OCI-LY7 (cell line): ENCODE measurements around the gene SIK3. TPM values are rescaled to one million over a fixed set of nuclear protein-coding genes. Genes with fewer than 3 reads are reported as not detected.
A peak's percentile ranks its signal among the peaks of the same experiment; 100 is the strongest.

Experiments used
- BruUV-seq: library from RNA; stranded (reverse); fragments of 400-500 nt; replicated peaks from 2 replicates; lab custom pipeline; 2021; lab: Mats Ljungman, UMichigan
- CTCF ChIA-PET: fragments of 300-600 bp; sonication (Branson Sonifier 250); formaldehyde crosslinking; loops from one replicate; lab custom pipeline; 2022; ENCODE audit warnings: antibody characterized with exemption; ENCODE audit not compliant: unreplicated experiment; lab: Charles Lee
- POLR2A ChIA-PET: fragments of 300-600 bp; sonication (Branson Sonifier 250); formaldehyde crosslinking; loops from one replicate; lab custom pipeline; 2022; ENCODE audit warnings: antibody characterized with exemption; lab: Charles Lee
- DNase-seq: peaks from one replicate; pipeline ENCODE4 v3.0.0-alpha.2; 2015; ENCODE audit warnings: low spot score
- H2AFZ ChIP-seq: fragments of 200-600 bp; sonication (generic), shearing (Covaris generic); 2 replicates; pipeline ENCODE4 v1.6.1; 2014; ENCODE audit warnings: mild to moderate bottlenecking, antibody characterized with exemption, low read length, moderate library complexity
- H3K27ac ChIP-seq: fragments of 200-600 bp; sonication (generic); 2 replicates; pipeline ENCODE4 v1.5.1; 2014; ENCODE audit warnings: mixed run types, low read depth, mild to moderate bottlenecking, moderate library complexity, low read length, inconsistent platforms; ENCODE audit not compliant: poor library complexity, severe bottlenecking
- H3K36me3 ChIP-seq: fragments of 200-600 bp; sonication (generic); 2 replicates; pipeline ENCODE4 v1.6.1; 2014; ENCODE audit warnings: mild to moderate bottlenecking, antibody characterized with exemption, low read length, moderate library complexity, mixed read lengths; ENCODE audit not compliant: insufficient read depth
- H3K4me1 ChIP-seq: fragments of 200-600 bp; sonication (generic); 2 replicates; pipeline ENCODE4 v1.5.1; 2014; ENCODE audit warnings: mild to moderate bottlenecking, low read length; ENCODE audit not compliant: insufficient read depth, poor library complexity, severe bottlenecking
- H3K4me2 ChIP-seq: fragments of 200-600 bp; sonication (generic); 2 replicates; pipeline ENCODE4 v1.6.1; 2014; ENCODE audit warnings: mild to moderate bottlenecking, low read length
- H3K4me3 ChIP-seq: fragments of 200-600 bp; sonication (generic); 2 replicates; pipeline ENCODE4 v1.5.1; 2014; ENCODE audit warnings: mild to moderate bottlenecking, low read depth, low read length; ENCODE audit not compliant: poor library complexity, severe bottlenecking
- H3K79me2 ChIP-seq: fragments of 200-600 bp; sonication (generic); 2 replicates; pipeline ENCODE4 v1.6.1; 2016; ENCODE audit warnings: low read depth, mild to moderate bottlenecking, low read length, moderate library complexity, mixed read lengths; ENCODE audit not compliant: insufficient read depth
- H3K9me2 ChIP-seq: fragments of 200-600 bp; sonication (generic); 2 replicates; pipeline ENCODE4 v1.6.1; 2016; ENCODE audit warnings: mild to moderate bottlenecking, low read length, mixed read lengths; ENCODE audit not compliant: insufficient read depth
- H3K9me3 ChIP-seq: fragments of 200-600 bp; sonication (generic); 2 replicates; pipeline ENCODE4 v1.6.1; 2014; ENCODE audit warnings: mild to moderate bottlenecking, mixed run types, low read length, mixed read lengths
- H4K20me1 ChIP-seq: fragments of 200-600 bp; sonication (generic); 2 replicates; pipeline ENCODE4 v1.6.1; 2014; ENCODE audit warnings: mild to moderate bottlenecking, antibody characterized with exemption, low read length, moderate library complexity, mixed read lengths; ENCODE audit not compliant: insufficient read depth
- EZH2phosphoT487 ChIP-seq: fragments of 200-600 bp; sonication (generic); IDR thresholded peaks from 2 replicates; pipeline ENCODE4 v1.6.1; 2018; ENCODE audit warnings: low read depth, borderline replicate concordance, mild to moderate bottlenecking, mixed run types, antibody characterized with exemption, low read length, moderate library complexity, mixed read lengths
- intact Hi-C: fragments of 100-400 bp; cut with micrococcal nuclease; formaldehyde crosslinking; loops from one replicate; pipeline ENCODE4 v1.10.0; 2022; ENCODE audit not compliant: unreplicated experiment
- total RNA-seq, 2 experiments: library from RNA; depleted of rRNA in 1 of 2; stranded (reverse); fragments of >200 nt in 1 of 2; shearing (Covaris generic) in 1 of 2; gene quantifications; 2 replicates each; pipeline ENCODE4 v1.2.3, GENCODE V29; 2014 to 2022
- TF ChIP-seq, protein P1 (sequence below): fragments of 200-600 bp; sonication (generic); conservative IDR thresholded peaks from 2 replicates; pipeline ENCODE4 v1.5.1; 2014; ENCODE audit warnings: mild to moderate bottlenecking, antibody characterized with exemption, low read length, moderate library complexity, mixed read lengths

The SIK3 gene
- total RNA-seq, 2 experiments from 2014 or later, result 29.3 to 72.9 TPM

- Histone ChIP-seq H2AFZ (peak overlapping the region; percentile 4; the same call in 1 of the 2 replicates), H3K9me2 (no peaks in the 10 kb centered on the region), H3K4me3 (peak overlapping the region; percentile 40), H3K4me1 (peaks cover 98% of the 10 kb centered on the region), H3K9me3 (no peaks in the 10 kb centered on the region), H3K27ac (peak overlapping the region; percentile 86), H3K4me2 (peak overlapping the region; percentile 69), H4K20me1 (no peaks in the 10 kb centered on the region), H3K79me2 (peaks cover 67% of the 10 kb centered on the region; the same call in 1 of the 2 replicates), H3K36me3 (peaks cover 18% of the 10 kb centered on the region; the same call in 1 of the 2 replicates)
- TSS peak; percentile 84 for BruUV-seq
- POLR2A ChIA-PET, result interaction anchor here (0.6 to 8.2 kb wide), 14 partner anchors 8 to 121 kb away, joined by 3 to 90 read pairs (median 4); no protein-coding TSS in a partner anchor
- CTCF ChIA-PET, result interaction anchor here (0.7 to 1.0 kb wide), 2 partner anchors 27 to 30 kb away, joined by 3 read pairs; no protein-coding TSS in a partner anchor
- intact Hi-C loops, result loop anchor here (1.0 to 10.0 kb wide), 2 partner anchors 28 to 139 kb away; partner anchors contain the start of gene SIK3
- DNase-seq, result no peak
- TF ChIP-seq, protein P1, sequence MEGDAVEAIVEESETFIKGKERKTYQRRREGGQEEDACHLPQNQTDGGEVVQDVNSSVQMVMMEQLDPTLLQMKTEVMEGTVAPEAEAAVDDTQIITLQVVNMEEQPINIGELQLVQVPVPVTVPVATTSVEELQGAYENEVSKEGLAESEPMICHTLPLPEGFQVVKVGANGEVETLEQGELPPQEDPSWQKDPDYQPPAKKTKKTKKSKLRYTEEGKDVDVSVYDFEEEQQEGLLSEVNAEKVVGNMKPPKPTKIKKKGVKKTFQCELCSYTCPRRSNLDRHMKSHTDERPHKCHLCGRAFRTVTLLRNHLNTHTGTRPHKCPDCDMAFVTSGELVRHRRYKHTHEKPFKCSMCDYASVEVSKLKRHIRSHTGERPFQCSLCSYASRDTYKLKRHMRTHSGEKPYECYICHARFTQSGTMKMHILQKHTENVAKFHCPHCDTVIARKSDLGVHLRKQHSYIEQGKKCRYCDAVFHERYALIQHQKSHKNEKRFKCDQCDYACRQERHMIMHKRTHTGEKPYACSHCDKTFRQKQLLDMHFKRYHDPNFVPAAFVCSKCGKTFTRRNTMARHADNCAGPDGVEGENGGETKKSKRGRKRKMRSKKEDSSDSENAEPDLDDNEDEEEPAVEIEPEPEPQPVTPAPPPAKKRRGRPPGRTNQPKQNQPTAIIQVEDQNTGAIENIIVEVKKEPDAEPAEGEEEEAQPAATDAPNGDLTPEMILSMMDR, result no peak
- TF ChIP-seq EZH2phosphoT487, result no peak
These were observed 142.3 kb downstream of the SIK3 start for GRCh38 chr11:116955949-116956348.

- CTCF ChIA-PET, result interaction anchor here (0.5 to 1.0 kb wide), 4 partner anchors 18 to 143 kb away, joined by 3 read pairs; partner anchors contain the start of gene SIK3
These were observed 142.7 kb downstream of the SIK3 start for GRCh38 chr11:116955548-116955947.

More at GRCh38 chr11:116955548-116955947, 142.7 kb downstream of the SIK3 start:
- Histone ChIP-seq H3K79me2 (peaks cover 63% of the 10 kb centered on the region; the same call in 1 of the 2 replicates), H3K9me3 (no peaks in the 10 kb centered on the region), H3K9me2 (no peaks in the 10 kb centered on the region), H2AFZ (peak overlapping the region; percentile 4; the same call in 1 of the 2 replicates), H3K4me3 (peak overlapping the region; percentile 40), H3K4me1 (peaks cover 97% of the 10 kb centered on the region), H3K4me2 (peak overlapping the region; percentile 69), H4K20me1 (no peaks in the 10 kb centered on the region), H3K27ac (peak overlapping the region; percentile 86), H3K36me3 (peaks cover 22% of the 10 kb centered on the region)
- TF ChIP-seq EZH2phosphoT487, result no peak
- TF ChIP-seq, protein P1, result no peak
- intact Hi-C loops, result loop anchor here (1.0 to 10.0 kb wide), 2 partner anchors 27 to 139 kb away; partner anchors contain the start of gene SIK3
- BruUV-seq, result no TSS peak
- peak; percentile 79 for DNase-seq
- POLR2A ChIA-PET, result interaction anchor here (0.6 to 8.2 kb wide), 17 partner anchors 8 to 141 kb away, joined by 3 to 90 read pairs (median 3); no protein-coding TSS in a partner anchor
